Measurements from ENCODE around the gene RPL37.
A peak's percentile ranks its signal among the peaks of the same experiment; 100 is the strongest.
"Not testable (repeated sequence)": the region's sequence is repeated elsewhere in the genome, so short reads cannot be mapped to it uniquely, and the experiment has no call there.

RPL37 gene

GRCh38 chr5:40834849-40835787 is at the start of gene RPL37:
Gene RPL37, minus strand, starts transcription at chr5:40835222. Its CDS starts 37 bp downstream, at chr5:40835185.
- Histone ChIP-seq H3K4me3 (ENCODE audit: low read length) (peak within 1 kb of the TSS; percentile 99), H3F3A (ENCODE audit: insufficient read depth, low read length) (peaks cover 56% of the 10 kb centered on the region), H3K79me2 (ENCODE audit: low read length) (peaks cover 50% of the 10 kb centered on the region), H3K4me1 (ENCODE audit: low read length) (peaks cover 26% of the 10 kb centered on the region), H3K4me2 (ENCODE audit: low read depth, low read length) (peak within 1 kb of the TSS; percentile 91), H2AFZ (ENCODE audit: low read length) (peak within 1 kb of the TSS; percentile 96), H3K9me2 (replicated peaks; ENCODE audit: insufficient read depth, low read length) (no peaks in the 10 kb centered on the region), H3K36me3 (replicated peaks; ENCODE audit: insufficient read depth, low read length) (peaks cover 35% of the 10 kb centered on the region), H3K27me3 (replicated peaks; ENCODE audit: insufficient read depth, low read length) (no peaks in the 10 kb centered on the region), H4K20me1 (ENCODE audit: insufficient read depth, low read length) (peaks cover 23% of the 10 kb centered on the region), H3K9ac (ENCODE audit: low read length) (peak within 1 kb of the TSS; percentile 98), H3K27ac (ENCODE audit: low read length) (peak within 1 kb of the TSS; percentile 91), H3K9me3 (replicated peaks; ENCODE audit: insufficient read depth, low read length) (no peaks in the 10 kb centered on the region)
- TF ChIP-seq EZH2phosphoT487 (IDR thresholded peaks at IDR 0.05; ENCODE audit: low read length) (no peak), EZH2 (optimal IDR thresholded peaks at IDR 0.05; ENCODE audit: low read depth, low read length) (no peak)
- TF ChIP-seq, protein P1, sequence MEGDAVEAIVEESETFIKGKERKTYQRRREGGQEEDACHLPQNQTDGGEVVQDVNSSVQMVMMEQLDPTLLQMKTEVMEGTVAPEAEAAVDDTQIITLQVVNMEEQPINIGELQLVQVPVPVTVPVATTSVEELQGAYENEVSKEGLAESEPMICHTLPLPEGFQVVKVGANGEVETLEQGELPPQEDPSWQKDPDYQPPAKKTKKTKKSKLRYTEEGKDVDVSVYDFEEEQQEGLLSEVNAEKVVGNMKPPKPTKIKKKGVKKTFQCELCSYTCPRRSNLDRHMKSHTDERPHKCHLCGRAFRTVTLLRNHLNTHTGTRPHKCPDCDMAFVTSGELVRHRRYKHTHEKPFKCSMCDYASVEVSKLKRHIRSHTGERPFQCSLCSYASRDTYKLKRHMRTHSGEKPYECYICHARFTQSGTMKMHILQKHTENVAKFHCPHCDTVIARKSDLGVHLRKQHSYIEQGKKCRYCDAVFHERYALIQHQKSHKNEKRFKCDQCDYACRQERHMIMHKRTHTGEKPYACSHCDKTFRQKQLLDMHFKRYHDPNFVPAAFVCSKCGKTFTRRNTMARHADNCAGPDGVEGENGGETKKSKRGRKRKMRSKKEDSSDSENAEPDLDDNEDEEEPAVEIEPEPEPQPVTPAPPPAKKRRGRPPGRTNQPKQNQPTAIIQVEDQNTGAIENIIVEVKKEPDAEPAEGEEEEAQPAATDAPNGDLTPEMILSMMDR (IDR thresholded peaks at IDR 0.05; ENCODE audit: low read length) = no peak
- DNase-seq = peak; percentile 98

DNA sequence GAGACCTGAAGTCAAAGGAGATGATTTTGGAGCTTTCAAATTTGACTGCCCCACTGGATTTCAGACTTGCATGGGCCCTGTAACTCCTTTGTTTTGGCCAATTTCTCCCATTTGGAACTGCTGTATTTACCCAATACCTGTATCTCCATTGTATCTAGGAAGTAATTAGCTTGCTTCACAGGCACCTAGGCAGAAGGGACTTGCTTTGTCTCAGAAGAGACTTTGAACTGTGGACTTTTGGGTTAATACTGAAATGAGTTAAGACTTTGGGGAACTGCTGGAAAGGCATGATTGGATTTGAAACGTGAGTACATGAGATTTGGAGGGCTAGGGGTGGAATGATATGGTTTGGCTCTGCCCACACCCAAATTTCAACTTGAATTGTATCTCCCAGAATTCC is 48.0 kb upstream of the RPL37 start:
- DNase-seq; H4K20me1 ChIP-seq (ENCODE audit: insufficient read depth, low read length); H2AFZ ChIP-seq (ENCODE audit: low read length); H3K27me3 ChIP-seq (replicated peaks; ENCODE audit: insufficient read depth, low read length); H3K4me3 ChIP-seq (ENCODE audit: low read length); H3K9me3 ChIP-seq (replicated peaks; ENCODE audit: insufficient read depth, low read length); H3K4me2 ChIP-seq (ENCODE audit: low read depth, low read length); H3K36me3 ChIP-seq (replicated peaks; ENCODE audit: insufficient read depth, low read length); H3K4me1 ChIP-seq (ENCODE audit: low read length); H3K27ac ChIP-seq (ENCODE audit: low read length); H3K9me2 ChIP-seq (replicated peaks; ENCODE audit: insufficient read depth, low read length); H3K79me2 ChIP-seq (ENCODE audit: low read length); H3K9ac ChIP-seq (ENCODE audit: low read length); H3F3A ChIP-seq (ENCODE audit: insufficient read depth, low read length): not testable (repeated sequence)

- H3K27ac ChIP-seq (ENCODE audit: low read length) = no peak overlapping the region
- no peak overlapping the region for H2AFZ ChIP-seq (ENCODE audit: low read length)
- no peaks in the 10 kb centered on the region for H4K20me1 ChIP-seq (ENCODE audit: insufficient read depth, low read length)
- H3K4me2 ChIP-seq (ENCODE audit: low read depth, low read length) = no peak overlapping the region
- no peaks in the 10 kb centered on the region for H3K27me3 ChIP-seq (replicated peaks; ENCODE audit: insufficient read depth, low read length)
- no peaks in the 10 kb centered on the region for H3F3A ChIP-seq (ENCODE audit: insufficient read depth, low read length)
- no peak overlapping the region for H3K9ac ChIP-seq (ENCODE audit: low read length)
- no peaks in the 10 kb centered on the region for H3K36me3 ChIP-seq (replicated peaks; ENCODE audit: insufficient read depth, low read length)
- no peaks in the 10 kb centered on the region for H3K4me1 ChIP-seq (ENCODE audit: low read length)
- no peaks in the 10 kb centered on the region for H3K9me2 ChIP-seq (replicated peaks; ENCODE audit: insufficient read depth, low read length)
- no peaks in the 10 kb centered on the region for H3K79me2 ChIP-seq (ENCODE audit: low read length)
- TF ChIP-seq, protein P1 (IDR thresholded peaks at IDR 0.05; ENCODE audit: low read length) = no peak
- TF ChIP-seq EZH2phosphoT487 (IDR thresholded peaks at IDR 0.05; ENCODE audit: low read length) = no peak
- no peak for TF ChIP-seq EZH2 (optimal IDR thresholded peaks at IDR 0.05; ENCODE audit: low read depth, low read length)
- no peak overlapping the region for H3K4me3 ChIP-seq (ENCODE audit: low read length)
- DNase-seq = no peak
- H3K9me3 ChIP-seq (replicated peaks; ENCODE audit: insufficient read depth, low read length) = no peaks in the 10 kb centered on the region
Measured at GRCh38 chr5:40882291-40882690, 47.3 kb upstream of the RPL37 start.

All from MM.1S (cell line).